GM12878 (cell line): Measurements from ENCODE around the gene KASH5. TPM values are rescaled to one million over a fixed set of nuclear protein-coding genes. Genes with fewer than 3 reads are reported as not detected.

Experiments
- ATAC-seq: fragments of 200-7000 bp; cut with Tn5 transposase; 3 replicates; pipeline ENCODE4 v1.9.1; 2020; ENCODE audit warnings: mild to moderate bottlenecking, moderate library complexity
- BruUV-seq: library from RNA; stranded (reverse); fragments of 400-500 nt; replicated peaks from 2 replicates; lab custom pipeline; 2021; lab: Mats Ljungman, UMichigan
- CTCF ChIA-PET: fragments of 300-600 bp; sonication (Branson Sonifier 250); formaldehyde crosslinking; extraction: SDS; loops from one replicate; lab custom pipeline; 2021; ENCODE audit warnings: inconsistent platforms; lab: Yijun Ruan, JAX
- POLR2A ChIA-PET: fragments of 350-600 bp; formaldehyde crosslinking; extraction: SDS; loops from one replicate; lab custom pipeline; 2021; ENCODE audit warnings: inconsistent platforms; lab: Charles Lee
- RAD21 ChIA-PET: fragments of 300-600 bp; sonication (Branson Sonifier 250); formaldehyde crosslinking; loops from one replicate; lab custom pipeline; 2023; ENCODE audit warnings: antibody characterized with exemption; ENCODE audit not compliant: unreplicated experiment; lab: Charles Lee
- SMC1A ChIA-PET: fragments of 300-600 bp; sonication (Branson Sonifier 250); formaldehyde crosslinking; loops from one replicate; lab custom pipeline; 2023; ENCODE audit not compliant: unreplicated experiment, uncharacterized antibody; lab: Charles Lee
- DNase-seq: peaks from one replicate; pipeline ENCODE4 v3.0.0-alpha.2; 2011; ENCODE audit warnings: low read depth, low spot score
- FAIRE-seq: peaks from 3 replicates; lab custom pipeline; 2011; peaks lifted over from hg19 to GRCh38; lab: Jason Lieb, UNC
- H2AFZ ChIP-seq: 2 replicates; pipeline ENCODE4 v1.6.0; 2011; ENCODE audit warnings: low read depth, low read length, control low read depth; ENCODE audit not compliant: control insufficient read depth
- H3K27ac ChIP-seq: 2 replicates; pipeline ENCODE4 v1.5.1; 2011; ENCODE audit warnings: control low read depth; ENCODE audit not compliant: control insufficient read depth, insufficient read depth
- H3K27me3 ChIP-seq, 2 experiments: replicated peaks in 1 of 2; 2 replicates each; pipeline versions ENCODE4 v1.6.0 to v1.6.1; 2011; ENCODE audit warnings: low read length in 1 of 2; ENCODE audit not compliant: control insufficient read depth in 2 of 2, insufficient read depth in 2 of 2
- H3K36me3 ChIP-seq, 2 experiments: 2 replicates each; pipeline ENCODE4 v1.5.1; 2011; ENCODE audit warnings: low read length in 1 of 2; ENCODE audit not compliant: control insufficient read depth in 2 of 2, insufficient read depth in 2 of 2
- H3K4me1 ChIP-seq: 2 replicates; pipeline ENCODE4 v1.6.1; 2011; ENCODE audit warnings: mild to moderate bottlenecking, low read length, moderate library complexity, mixed read lengths; ENCODE audit not compliant: control insufficient read depth, insufficient read depth
- H3K4me2 ChIP-seq: 2 replicates; pipeline ENCODE4 v1.6.0; 2011; ENCODE audit warnings: control low read depth; ENCODE audit not compliant: control insufficient read depth, insufficient read depth
- H3K4me3 ChIP-seq: fragments of 200-600 bp; sonication (generic); 2 replicates; pipeline ENCODE4 v1.5.1; 2016
- H3K79me2 ChIP-seq: 2 replicates; pipeline ENCODE4 v1.6.0; 2011; ENCODE audit warnings: low read length; ENCODE audit not compliant: control insufficient read depth, insufficient read depth
- H3K9ac ChIP-seq: 2 replicates; pipeline ENCODE4 v1.8.0; 2011; ENCODE audit warnings: low read length, control low read depth, mixed read lengths; ENCODE audit not compliant: control insufficient read depth, insufficient read depth
- H3K9me3 ChIP-seq: replicated peaks from 3 replicates; pipeline ENCODE4 v1.5.1; 2011; ENCODE audit warnings: mild to moderate bottlenecking, low read length; ENCODE audit not compliant: control insufficient read depth, insufficient read depth
- H4K20me1 ChIP-seq: 2 replicates; pipeline ENCODE4 v1.6.0; 2011; ENCODE audit not compliant: control insufficient read depth, insufficient read depth
- BRCA1 ChIP-seq: IDR thresholded peaks from 2 replicates; pipeline ENCODE4 v1.6.1; 2011; ENCODE audit warnings: low read depth, low read length, improper control_type of control experiment
- CEBPB ChIP-seq, 2 experiments: fragments of 150-350 bp in 1 of 2; IDR thresholded peaks; 2 replicates each; pipeline ENCODE4 v1.6.1; 2012 to 2014; ENCODE audit warnings: low read depth in 2 of 2, low read length in 2 of 2, borderline replicate concordance in 1 of 2, inconsistent platforms in 1 of 2
- NR2F1 ChIP-seq: fragments of 450-650 bp; conservative IDR thresholded peaks from 2 replicates; pipeline ENCODE4 v1.6.1; 2017; ENCODE audit warnings: mild to moderate bottlenecking
- POLR2A ChIP-seq: IDR thresholded peaks from 2 replicates; pipeline ENCODE4 v1.6.1; 2011; ENCODE audit warnings: low read depth, mild to moderate bottlenecking, low read length
- RBBP5 ChIP-seq: fragments of 200-600 bp; sonication (generic); conservative IDR thresholded peaks from 2 replicates; pipeline ENCODE4 v1.6.1; 2016
- WGBS: methylation state at CpG from one replicate; pipeline ENCODE4 v1.1.6; 2016; ENCODE audit warnings: low lambda C conversion rate; ENCODE audit not compliant: insufficient replicate concordance, insufficient coverage; ENCODE audit errors: missing lambda C conversion rate; 5-methylcytosine and 5-hydroxymethylcytosine counted together
- in situ Hi-C: fragments of 300-500 bp; cut with MboI; formaldehyde crosslinking; loops from 9 replicates; pipeline ENCODE4 v1.14.3; 2018; ENCODE audit warnings: mixed read lengths
- intact Hi-C: fragments of 100-400 bp; cut with micrococcal nuclease; formaldehyde crosslinking; loops from one replicate; pipeline ENCODE4 v1.14.2; 2022; ENCODE audit not compliant: unreplicated experiment
- polyA plus RNA-seq, 11 experiments: library from polyadenylated mRNA; depleted of rRNA in 4 of 11; unstranded in 6 of 11; stranded (reverse) in 5 of 11; fragments of >200 nt; fragmentation: Nextera tagmentation in 4 of 11; fragmentation: Illumina TruSeq in 1 of 11; extraction: Ambion mirVana in 4 of 11; extraction: Trizol in 1 of 11; gene quantifications; 1 replicate in 1 of 11; 2 replicates in 10 of 11; pipeline versions ENCODE4 v1.2.1 to v1.2.3, GENCODE V29; 2011 to 2016; ENCODE audit warnings: inconsistent platforms in 2 of 11, missing spikeins in 2 of 11, low read depth in 1 of 11
- total RNA-seq, 4 experiments: library from RNA; depleted of rRNA in 3 of 4; stranded (reverse); fragments of >200 nt in 3 of 4; fragmentation: Illumina TruSeq in 1 of 4; extraction: Trizol in 1 of 4; gene quantifications; 2 replicates each; pipeline versions ENCODE4 v1.2.1 to v1.2.3, GENCODE V29; 2013 to 2021
- TF ChIP-seq, protein P1 (sequence below): IDR thresholded peaks from 2 replicates; pipeline ENCODE4 v1.6.1; 2012; ENCODE audit warnings: low read depth, low read length, improper control_type of control experiment
- TF ChIP-seq, protein P2 (sequence below): fragments of 450-650 bp; conservative IDR thresholded peaks from 2 replicates; pipeline ENCODE4 v1.6.1; 2017; ENCODE audit warnings: mild to moderate bottlenecking, moderate library complexity
- TF ChIP-seq, protein P3 (sequence below): IDR thresholded peaks from 2 replicates; pipeline ENCODE4 v1.6.1; 2012; ENCODE audit warnings: low read depth, low read length, improper control_type of control experiment
- TF ChIP-seq, protein P4 (sequence below): IDR thresholded peaks from 2 replicates; pipeline ENCODE4 v1.6.1; 2011; ENCODE audit warnings: borderline replicate concordance, low read depth, mild to moderate bottlenecking, moderate library complexity, mixed read lengths, low read length; ENCODE audit not compliant: insufficient read depth; ENCODE audit errors: extremely low read length
- TF ChIP-seq, protein P5 (sequence below): fragments of 450-650 bp; IDR thresholded peaks from 2 replicates; pipeline ENCODE4 v1.6.1; 2014; ENCODE audit warnings: mild to moderate bottlenecking
- TF ChIP-seq, protein P6 (sequence below): IDR thresholded peaks from 2 replicates; pipeline ENCODE4 v1.6.1; 2011; ENCODE audit warnings: low read depth, low read length, improper control_type of control experiment, borderline replicate concordance

Gene KASH5
- total and polyA plus RNA-seq, 10 of the 15 experiments (the other 5 are each of a cell fraction or from before 2014, with no cell fraction given) = 0.03 to 0.06 (median 0.05) TPM; not detected in 7

DNA sequence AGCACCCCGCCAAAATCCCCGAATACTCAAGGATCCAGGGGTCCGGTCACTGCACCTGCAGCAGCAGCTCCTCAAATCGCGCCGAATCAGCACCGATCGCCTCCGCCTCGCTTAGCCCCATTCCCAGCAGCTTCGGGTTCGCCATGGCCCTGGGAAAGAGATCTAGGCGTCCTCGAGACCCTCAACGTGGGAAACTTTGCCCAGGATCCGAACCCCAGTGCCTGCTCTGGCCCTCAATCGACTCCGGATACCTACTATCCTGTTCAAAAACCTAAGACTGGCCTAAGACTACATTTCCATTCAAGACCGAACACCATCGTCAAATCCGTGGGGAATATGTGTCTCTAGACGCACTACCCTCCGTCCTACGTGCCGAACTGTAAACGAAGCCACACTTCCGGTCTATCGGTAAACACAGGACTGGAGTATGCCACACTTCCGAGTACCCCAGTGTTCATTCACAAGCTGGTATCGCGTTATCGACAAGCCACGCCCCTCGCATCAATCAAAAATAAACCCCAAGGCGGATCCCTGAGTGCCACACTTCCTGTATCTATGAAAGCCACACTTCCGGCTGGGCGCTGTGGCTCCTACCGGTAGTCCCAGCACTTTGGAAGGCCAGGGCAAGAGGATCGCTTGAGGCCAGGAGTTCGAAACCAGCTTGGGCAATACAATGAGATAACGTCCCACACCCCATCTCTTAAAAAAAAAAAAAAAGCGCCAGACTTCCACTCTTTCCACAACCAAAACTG, 63.6 kb downstream of the KASH5 start, which contains the start of gene PIH1D1 (continued):
- TF ChIP-seq, protein P1, sequence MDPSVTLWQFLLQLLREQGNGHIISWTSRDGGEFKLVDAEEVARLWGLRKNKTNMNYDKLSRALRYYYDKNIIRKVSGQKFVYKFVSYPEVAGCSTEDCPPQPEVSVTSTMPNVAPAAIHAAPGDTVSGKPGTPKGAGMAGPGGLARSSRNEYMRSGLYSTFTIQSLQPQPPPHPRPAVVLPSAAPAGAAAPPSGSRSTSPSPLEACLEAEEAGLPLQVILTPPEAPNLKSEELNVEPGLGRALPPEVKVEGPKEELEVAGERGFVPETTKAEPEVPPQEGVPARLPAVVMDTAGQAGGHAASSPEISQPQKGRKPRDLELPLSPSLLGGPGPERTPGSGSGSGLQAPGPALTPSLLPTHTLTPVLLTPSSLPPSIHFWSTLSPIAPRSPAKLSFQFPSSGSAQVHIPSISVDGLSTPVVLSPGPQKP = peak; percentile 81
- no peak for TF ChIP-seq CEBPB (IDR thresholded peaks at IDR 0.05; ENCODE audit: borderline replicate concordance in 1 of 2, low read depth in 2 of 2, low read length in 2 of 2)
- TF ChIP-seq, protein P2, sequence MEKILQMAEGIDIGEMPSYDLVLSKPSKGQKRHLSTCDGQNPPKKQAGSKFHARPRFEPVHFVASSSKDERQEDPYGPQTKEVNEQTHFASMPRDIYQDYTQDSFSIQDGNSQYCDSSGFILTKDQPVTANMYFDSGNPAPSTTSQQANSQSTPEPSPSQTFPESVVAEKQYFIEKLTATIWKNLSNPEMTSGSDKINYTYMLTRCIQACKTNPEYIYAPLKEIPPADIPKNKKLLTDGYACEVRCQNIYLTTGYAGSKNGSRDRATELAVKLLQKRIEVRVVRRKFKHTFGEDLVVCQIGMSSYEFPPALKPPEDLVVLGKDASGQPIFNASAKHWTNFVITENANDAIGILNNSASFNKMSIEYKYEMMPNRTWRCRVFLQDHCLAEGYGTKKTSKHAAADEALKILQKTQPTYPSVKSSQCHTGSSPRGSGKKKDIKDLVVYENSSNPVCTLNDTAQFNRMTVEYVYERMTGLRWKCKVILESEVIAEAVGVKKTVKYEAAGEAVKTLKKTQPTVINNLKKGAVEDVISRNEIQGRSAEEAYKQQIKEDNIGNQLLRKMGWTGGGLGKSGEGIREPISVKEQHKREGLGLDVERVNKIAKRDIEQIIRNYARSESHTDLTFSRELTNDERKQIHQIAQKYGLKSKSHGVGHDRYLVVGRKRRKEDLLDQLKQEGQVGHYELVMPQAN = peak; percentile 67
- TF ChIP-seq, all 136 proteins: peak for 49

DNA sequence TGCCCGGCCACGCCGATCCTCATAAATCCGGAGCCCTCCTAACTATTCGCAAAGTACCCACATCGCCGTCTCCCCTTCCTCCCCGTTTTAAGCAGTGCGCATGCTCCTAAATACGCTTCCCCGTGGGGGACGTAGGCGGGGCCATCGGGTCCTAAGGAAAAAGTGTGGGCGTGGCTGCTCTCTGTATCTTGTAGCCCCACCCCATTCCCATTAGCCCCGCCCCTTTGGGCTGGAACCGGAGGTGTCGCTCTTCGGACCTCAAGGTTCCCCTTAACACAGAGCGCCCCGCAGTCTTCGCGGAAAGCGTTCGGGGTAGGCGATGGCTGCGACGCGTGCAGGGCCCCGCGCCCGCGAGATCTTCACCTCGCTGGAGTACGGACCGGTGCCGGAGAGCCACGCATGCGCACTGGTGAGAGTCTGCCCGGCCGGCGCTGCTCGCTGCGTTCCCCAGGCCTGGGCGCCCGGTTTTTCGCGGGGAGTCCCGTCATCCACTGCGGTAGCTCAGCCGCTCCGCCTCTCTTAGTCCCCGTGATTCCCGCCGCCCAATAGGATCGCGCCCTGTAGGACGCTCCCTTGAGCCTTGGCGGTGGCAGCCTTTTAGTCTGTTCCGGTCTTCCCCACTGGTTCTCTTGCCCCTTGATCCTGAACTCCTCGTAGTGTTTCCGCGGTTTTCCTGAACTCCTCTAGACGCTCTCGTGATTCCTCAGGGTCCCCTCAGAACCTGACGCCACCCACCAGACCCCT, 65.1 kb downstream of the KASH5 start, which contains the start of gene ALDH16A1:
ALDH16A1 (plus strand) TSS at position 213 of the 744 bp plus-strand sequence; CDS start at position 320, 107 bp downstream.
- intact Hi-C loops = loop anchor here (5.0 kb wide), 1 partner anchor 121 kb away; no protein-coding TSS in a partner anchor
- 2% methylated on average over 66 of the region's 66 CpGs for WGBS
- in situ Hi-C loops = no loop called here
- TF ChIP-seq RBBP5 (no peak), NR2F1 (peak; percentile 52; the same call in 1 of the 2 replicates), BRCA1 (peak; percentile 57; the same call in 1 of the 2 replicates), POLR2A (peak; percentile 91)
- TF ChIP-seq, protein P3, sequence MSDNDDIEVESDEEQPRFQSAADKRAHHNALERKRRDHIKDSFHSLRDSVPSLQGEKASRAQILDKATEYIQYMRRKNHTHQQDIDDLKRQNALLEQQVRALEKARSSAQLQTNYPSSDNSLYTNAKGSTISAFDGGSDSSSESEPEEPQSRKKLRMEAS = 0 out of 2 replicates have a peak, but pooled peaks have one; percentile 57
- TF ChIP-seq, protein P4, sequence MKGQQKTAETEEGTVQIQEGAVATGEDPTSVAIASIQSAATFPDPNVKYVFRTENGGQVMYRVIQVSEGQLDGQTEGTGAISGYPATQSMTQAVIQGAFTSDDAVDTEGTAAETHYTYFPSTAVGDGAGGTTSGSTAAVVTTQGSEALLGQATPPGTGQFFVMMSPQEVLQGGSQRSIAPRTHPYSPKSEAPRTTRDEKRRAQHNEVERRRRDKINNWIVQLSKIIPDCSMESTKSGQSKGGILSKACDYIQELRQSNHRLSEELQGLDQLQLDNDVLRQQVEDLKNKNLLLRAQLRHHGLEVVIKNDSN = peak; percentile 90
- TF ChIP-seq, protein P5, sequence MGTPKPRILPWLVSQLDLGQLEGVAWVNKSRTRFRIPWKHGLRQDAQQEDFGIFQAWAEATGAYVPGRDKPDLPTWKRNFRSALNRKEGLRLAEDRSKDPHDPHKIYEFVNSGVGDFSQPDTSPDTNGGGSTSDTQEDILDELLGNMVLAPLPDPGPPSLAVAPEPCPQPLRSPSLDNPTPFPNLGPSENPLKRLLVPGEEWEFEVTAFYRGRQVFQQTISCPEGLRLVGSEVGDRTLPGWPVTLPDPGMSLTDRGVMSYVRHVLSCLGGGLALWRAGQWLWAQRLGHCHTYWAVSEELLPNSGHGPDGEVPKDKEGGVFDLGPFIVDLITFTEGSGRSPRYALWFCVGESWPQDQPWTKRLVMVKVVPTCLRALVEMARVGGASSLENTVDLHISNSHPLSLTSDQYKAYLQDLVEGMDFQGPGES = peak; percentile 15; the same call in 1 of the 2 replicates
- TF ChIP-seq, protein P6, sequence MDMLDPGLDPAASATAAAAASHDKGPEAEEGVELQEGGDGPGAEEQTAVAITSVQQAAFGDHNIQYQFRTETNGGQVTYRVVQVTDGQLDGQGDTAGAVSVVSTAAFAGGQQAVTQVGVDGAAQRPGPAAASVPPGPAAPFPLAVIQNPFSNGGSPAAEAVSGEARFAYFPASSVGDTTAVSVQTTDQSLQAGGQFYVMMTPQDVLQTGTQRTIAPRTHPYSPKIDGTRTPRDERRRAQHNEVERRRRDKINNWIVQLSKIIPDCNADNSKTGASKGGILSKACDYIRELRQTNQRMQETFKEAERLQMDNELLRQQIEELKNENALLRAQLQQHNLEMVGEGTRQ = peak; percentile 79

More for the DNA sequence above, 65.1 kb downstream of the KASH5 start, which contains the start of gene ALDH16A1:
- Histone ChIP-seq H3K4me3 (peak within 1 kb of the TSS; percentile 90), H2AFZ (peak within 1 kb of the TSS; percentile 92), H3K9ac (peak within 1 kb of the TSS; percentile 100), H3K4me2 (peak within 1 kb of the TSS; percentile 93), H3K27me3 (no peaks in the 10 kb centered on the region), H3K36me3 (peaks cover 2% of the 10 kb centered on the region in 2 experiments; a peak in 1 of 4 replicates), H3K27ac (peak within 1 kb of the TSS; percentile 100), H3K4me1 (peaks cover 19% of the 10 kb centered on the region), H4K20me1 (no peaks in the 10 kb centered on the region; the same call in 1 of the 2 replicates), H3K9me3 (no peaks in the 10 kb centered on the region), H3K79me2 (peaks cover 32% of the 10 kb centered on the region)
- peak; percentile 88 for DNase-seq
- ChIA-PET CTCF (interaction anchor here (0.6 to 5.1 kb wide), 8 partner anchors 9 to 125 kb away, joined by 3 to 46 read pairs (median 5); partner anchors contain the start of gene FLT3LG), SMC1A (interaction anchor here (9.0 kb wide), 1 partner anchor 16 kb away, joined by 53 read pairs; no protein-coding TSS in a partner anchor), POLR2A (interaction anchor here (0.6 to 6.1 kb wide), 22 partner anchors 8 to 739 kb away, joined by 3 to 81 read pairs (median 4); partner anchors contain the start of genes FLT3LG, GYS1, NOSIP and PRRG2), RAD21 (interaction anchor here (0.8 to 9.0 kb wide), 5 partner anchors 18 to 138 kb away, joined by 3 to 90 read pairs (median 3); partner anchors contain the start of gene CD37)
- peak; percentile 99 for FAIRE-seq
- ATAC-seq = peak; percentile 91
- BruUV-seq = no TSS peak
